Mesenchymal stem cell (in vitro differentiated cells and primary cell): ENCODE results near the gene SATB2.

Experiments used
- DNase-seq: peaks from one replicate; pipeline ENCODE4 v3.0.0-alpha.2; 2013
- H2AFZ ChIP-seq: one replicate; pipeline ENCODE4 v1.6.1; 2013; ENCODE audit warnings: low read depth, mild to moderate bottlenecking, control low read depth, inconsistent platforms, low read length, moderate library complexity
- H2AK5ac ChIP-seq: 2 replicates; pipeline ENCODE4 v1.6.1; 2013; ENCODE audit warnings: low read length, moderate library complexity, mild to moderate bottlenecking, inconsistent platforms; ENCODE audit not compliant: severe bottlenecking
- H2BK120ac ChIP-seq: one replicate; pipeline ENCODE4 v1.6.1; 2013; ENCODE audit warnings: low read depth, mild to moderate bottlenecking, inconsistent platforms, low read length, moderate library complexity
- H2BK12ac ChIP-seq, 2 experiments: one replicate each; pipeline ENCODE4 v1.6.1; 2013; ENCODE audit warnings: inconsistent platforms in 2 of 2, low read length in 2 of 2, mild to moderate bottlenecking in 2 of 2, moderate library complexity in 2 of 2, control low read depth in 1 of 2
- H2BK15ac ChIP-seq: one replicate; pipeline ENCODE4 v1.6.1; 2013; ENCODE audit warnings: mild to moderate bottlenecking, low read depth, inconsistent platforms; ENCODE audit not compliant: poor library complexity, severe bottlenecking
- H2BK5ac ChIP-seq: 2 replicates; pipeline ENCODE4 v1.6.1; 2013; ENCODE audit warnings: low read depth, mild to moderate bottlenecking, low read length, control low read depth, inconsistent platforms; ENCODE audit not compliant: poor library complexity, severe bottlenecking
- H3K14ac ChIP-seq, 2 experiments: one replicate each; pipeline ENCODE4 v1.6.1; 2013; ENCODE audit warnings: inconsistent platforms in 2 of 2, low read length in 2 of 2, control low read depth in 1 of 2, mild to moderate bottlenecking in 1 of 2, moderate library complexity in 1 of 2
- H3K18ac ChIP-seq, 2 experiments: one replicate each; pipeline ENCODE4 v1.6.1; 2013; ENCODE audit warnings: inconsistent platforms in 2 of 2, low read length in 2 of 2, control low read depth in 1 of 2, low read depth in 1 of 2, mild to moderate bottlenecking in 1 of 2
- H3K23ac ChIP-seq, 2 experiments: one replicate each; pipeline ENCODE4 v1.6.1; 2013; ENCODE audit warnings: inconsistent platforms in 2 of 2, low read length in 2 of 2, mild to moderate bottlenecking in 2 of 2, moderate library complexity in 2 of 2, control low read depth in 1 of 2
- H3K27ac ChIP-seq: 2 replicates; pipeline ENCODE4 v1.5.1; 2013; ENCODE audit warnings: mild to moderate bottlenecking, moderate library complexity, low read length, control low read depth, inconsistent platforms; ENCODE audit not compliant: poor library complexity, severe bottlenecking
- H3K27me3 ChIP-seq, 2 experiments: 2 replicates each; pipeline versions ENCODE4 v1.6.1 to v1.7.0; 2013; ENCODE audit warnings: low read length in 2 of 2, mild to moderate bottlenecking in 2 of 2, moderate library complexity in 2 of 2, control low read depth in 1 of 2, inconsistent platforms in 1 of 2; ENCODE audit not compliant: control insufficient read depth in 1 of 2, insufficient read depth in 1 of 2
- H3K36me3 ChIP-seq, 2 experiments: 2 replicates each; pipeline versions ENCODE4 v1.6.1 to v1.7.0; 2013; ENCODE audit warnings: low read length in 2 of 2, control low read depth in 1 of 2, inconsistent platforms in 1 of 2, low read depth in 1 of 2, mild to moderate bottlenecking in 1 of 2; ENCODE audit not compliant: insufficient read depth in 2 of 2, control insufficient read depth in 1 of 2
- H3K4ac ChIP-seq, 2 experiments: one replicate each; pipeline ENCODE4 v1.6.1; 2013; ENCODE audit warnings: inconsistent platforms in 2 of 2, low read length in 2 of 2, mild to moderate bottlenecking in 2 of 2, moderate library complexity in 2 of 2, control low read depth in 1 of 2, low read depth in 1 of 2
- H3K4me1 ChIP-seq: 2 replicates; pipeline ENCODE4 v1.6.1; 2013; ENCODE audit warnings: low read depth, low read length, control low read depth; ENCODE audit not compliant: control insufficient read depth, insufficient read depth
- H3K4me2 ChIP-seq: 2 replicates; pipeline ENCODE4 v1.6.1; 2013; ENCODE audit warnings: low read length, mild to moderate bottlenecking, inconsistent platforms; ENCODE audit not compliant: poor library complexity, severe bottlenecking
- H3K4me3 ChIP-seq, 2 experiments: 2 replicates each; pipeline versions ENCODE4 v1.5.1 to v1.7.0; 2013; ENCODE audit warnings: low read length in 2 of 2, mild to moderate bottlenecking in 2 of 2, control low read depth in 1 of 2, low read depth in 1 of 2; ENCODE audit not compliant: insufficient read depth in 1 of 2
- H3K79me1 ChIP-seq: replicated peaks from 2 replicates; pipeline ENCODE4 v1.6.1; 2013; ENCODE audit warnings: mild to moderate bottlenecking, control low read depth, low read length, inconsistent platforms; ENCODE audit not compliant: poor library complexity, severe bottlenecking
- H3K9ac ChIP-seq: 2 replicates; pipeline ENCODE4 v1.7.0; 2013; ENCODE audit warnings: mild to moderate bottlenecking, low read length, moderate library complexity
- H3K9me3 ChIP-seq: 2 replicates; pipeline ENCODE4 v1.7.0; 2013; ENCODE audit warnings: mild to moderate bottlenecking, low read length; ENCODE audit not compliant: control insufficient read depth
- H4K8ac ChIP-seq: one replicate; pipeline ENCODE4 v1.6.1; 2013; ENCODE audit warnings: inconsistent platforms, mild to moderate bottlenecking, low read length, moderate library complexity
- H4K91ac ChIP-seq: one replicate; pipeline ENCODE4 v1.6.1; 2013; ENCODE audit warnings: mild to moderate bottlenecking, low read length, inconsistent platforms
- WGBS: methylation state at CpG from one replicate; pipeline ENCODE4 v1.1.7; 2013; ENCODE audit warnings: mixed read lengths; 5-methylcytosine and 5-hydroxymethylcytosine counted together

The SATB2 gene

DNA sequence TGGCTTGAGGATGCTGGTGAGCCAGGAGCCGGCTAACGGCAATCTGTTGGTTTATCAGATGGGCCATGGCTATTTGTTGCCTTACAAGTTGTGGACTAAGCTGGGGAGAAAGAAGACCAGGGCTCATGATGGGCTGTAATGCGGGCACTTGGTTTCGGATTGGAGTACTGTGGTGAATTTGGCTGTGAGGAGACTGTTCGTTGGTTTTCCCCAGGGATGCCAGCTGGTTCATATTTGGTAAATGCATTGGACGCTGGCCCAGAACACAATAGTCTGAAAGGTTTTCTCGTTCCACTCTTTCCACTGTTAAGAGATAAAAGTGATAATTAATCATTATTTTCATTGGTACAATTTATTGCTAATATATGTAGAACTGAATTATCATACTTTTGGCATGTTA lies 108.9 kb downstream of the SATB2 start:
- Histone ChIP-seq H3K36me3 (peaks cover 4 to 40% of the 10 kb centered on the region in 2 experiments), H3K27me3 (no peaks in the 10 kb centered on the region), H2BK5ac (no peak overlapping the region), H3K4me1 (no peaks in the 10 kb centered on the region), H2AFZ (no peak overlapping the region), H2BK15ac (no peak overlapping the region), H3K79me1 (no peaks in the 10 kb centered on the region), H3K23ac (no peak overlapping the region), H3K9me3 (no peaks in the 10 kb centered on the region), H3K27ac (no peak overlapping the region), H3K14ac (no peak overlapping the region), H3K4me2 (no peak overlapping the region), H3K4ac (no peak overlapping the region), H3K4me3 (no peak overlapping the region), H3K18ac (no peak overlapping the region), H3K9ac (no peak overlapping the region), H2AK5ac (no peak overlapping the region), H4K91ac (no peak overlapping the region), H4K8ac (no peak overlapping the region), H2BK12ac (no peak overlapping the region), H2BK120ac (no peak overlapping the region)
- WGBS: 97% methylated on average over 6 of the region's 7 CpGs
- no peak for DNase-seq

DNA sequence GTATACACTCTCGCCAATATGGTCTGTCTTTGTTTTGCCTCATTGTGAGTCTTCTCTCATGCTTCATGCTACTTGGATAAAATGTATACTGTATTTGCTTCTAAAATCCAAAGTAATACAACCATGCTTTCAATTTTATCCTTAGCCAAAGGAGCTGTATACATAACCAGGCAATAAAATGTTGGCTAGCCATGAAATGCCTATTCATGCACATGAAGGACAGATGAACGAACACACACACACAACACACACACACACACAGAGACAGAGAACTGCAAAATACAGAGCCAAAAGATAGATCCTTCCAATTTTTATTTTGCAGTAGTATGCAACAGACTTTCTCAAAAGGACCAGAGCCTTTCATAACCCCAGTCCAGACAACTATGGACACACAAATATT lies 113.7 kb downstream of the SATB2 start:
- H2BK15ac ChIP-seq: no peak overlapping the region
- H2AFZ ChIP-seq: no peak overlapping the region
- H3K14ac ChIP-seq: no peak overlapping the region
- H3K23ac ChIP-seq: no peak overlapping the region
- H3K27ac ChIP-seq: no peak overlapping the region
- no peak for DNase-seq
- H2BK120ac ChIP-seq: no peak overlapping the region
- no peak overlapping the region for H3K18ac ChIP-seq
- no peak overlapping the region for H3K4ac ChIP-seq
- H2BK5ac ChIP-seq: no peak overlapping the region
- peaks cover 4 to 44% of the 10 kb centered on the region in 2 experiments for H3K36me3 ChIP-seq
- H3K27me3 ChIP-seq: no peaks in the 10 kb centered on the region
- H4K91ac ChIP-seq: no peak overlapping the region
- WGBS: 97% methylated on average over 1 of the region's 2 CpGs
- no peaks in the 10 kb centered on the region for H3K9me3 ChIP-seq
- no peaks in the 10 kb centered on the region for H3K4me1 ChIP-seq
- no peak overlapping the region for H2AK5ac ChIP-seq
- H2BK12ac ChIP-seq: no peak overlapping the region
- no peak overlapping the region for H3K4me2 ChIP-seq
- H3K9ac ChIP-seq: no peak overlapping the region
- no peak overlapping the region for H3K4me3 ChIP-seq
- H3K79me1 ChIP-seq: no peaks in the 10 kb centered on the region
- no peak overlapping the region for H4K8ac ChIP-seq

DNA sequence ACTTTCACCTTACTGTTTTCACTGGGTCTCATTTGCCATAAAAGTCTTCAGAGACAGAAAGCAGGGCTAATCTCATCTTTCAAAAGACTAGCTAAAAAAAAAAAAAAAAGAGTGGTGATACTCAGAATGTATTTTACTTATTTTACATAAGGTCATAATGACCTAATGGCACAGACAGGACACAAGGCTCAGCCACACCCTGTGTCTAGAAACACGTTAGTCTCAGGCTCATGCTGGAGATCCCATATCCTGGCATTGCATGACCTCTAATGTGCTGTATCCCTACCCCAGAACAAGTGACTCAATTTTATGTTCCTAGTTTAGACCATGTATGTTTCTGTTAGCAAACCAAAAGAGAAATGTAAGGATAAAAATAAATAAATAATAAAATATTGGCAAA lies 115.4 kb downstream of the SATB2 start:
- Histone ChIP-seq H3K9ac (no peak overlapping the region), H3K14ac (no peak overlapping the region), H3K27me3 (no peaks in the 10 kb centered on the region), H4K8ac (no peak overlapping the region), H2BK12ac (no peak overlapping the region), H4K91ac (no peak overlapping the region), H2BK5ac (no peak overlapping the region), H2AFZ (no peak overlapping the region), H3K9me3 (no peaks in the 10 kb centered on the region), H3K79me1 (no peaks in the 10 kb centered on the region), H3K4me1 (no peaks in the 10 kb centered on the region), H2BK15ac (no peak overlapping the region), H3K4ac (no peak overlapping the region), H3K18ac (no peak overlapping the region), H3K27ac (no peak overlapping the region), H2BK120ac (no peak overlapping the region), H3K36me3 (peaks cover 0 to 29% of the 10 kb centered on the region in 2 experiments), H3K4me3 (no peak overlapping the region), H3K23ac (no peak overlapping the region), H3K4me2 (no peak overlapping the region), H2AK5ac (no peak overlapping the region)
- 100% methylated on average over 1 of the region's 1 CpG for WGBS
- no peak for DNase-seq

DNA sequence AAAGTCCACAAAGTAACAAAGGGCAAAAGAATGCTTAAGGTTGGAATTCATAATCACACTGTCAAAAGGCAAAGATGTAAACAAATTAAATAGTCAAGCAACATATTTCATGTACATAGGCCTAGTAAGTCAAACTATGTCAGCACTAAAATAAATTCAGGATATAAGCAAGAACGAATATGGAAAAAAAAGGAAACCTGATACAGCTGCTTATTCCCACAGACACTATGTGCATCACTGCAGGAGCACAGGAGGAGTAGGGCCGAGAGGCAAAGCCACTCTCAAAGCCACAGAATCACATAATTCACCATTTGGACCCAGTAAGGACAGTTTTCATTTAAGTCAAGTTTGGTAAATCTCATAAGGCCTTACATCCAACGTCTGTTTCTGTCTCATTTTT lies 116.6 kb downstream of the SATB2 start:
- Histone ChIP-seq H2BK5ac (no peak overlapping the region), H3K4ac (no peak overlapping the region), H3K27me3 (no peaks in the 10 kb centered on the region), H3K9ac (no peak overlapping the region), H3K27ac (no peak overlapping the region), H2BK120ac (no peak overlapping the region), H4K8ac (no peak overlapping the region), H3K14ac (no peak overlapping the region), H3K4me2 (no peak overlapping the region), H3K9me3 (no peaks in the 10 kb centered on the region), H3K4me1 (no peaks in the 10 kb centered on the region), H2AFZ (no peak overlapping the region), H2AK5ac (no peak overlapping the region), H2BK15ac (no peak overlapping the region), H3K18ac (no peak overlapping the region), H3K79me1 (no peaks in the 10 kb centered on the region), H3K4me3 (no peak overlapping the region), H2BK12ac (no peak overlapping the region), H3K36me3 (peaks cover 0 to 20% of the 10 kb centered on the region in 2 experiments), H4K91ac (no peak overlapping the region), H3K23ac (no peak overlapping the region)
- no peak for DNase-seq
- whole genome bisulfite sequencing: 72% methylated on average over 3 of the region's 3 CpGs
